ENCODE measurements around the gene CD86. TPM values are rescaled to one million over a fixed set of nuclear protein-coding genes. Genes with fewer than 3 reads are reported as not detected.

The CD86 gene
- total RNA-seq, 2 donors from 2014 or later = 1.3 to 4.3 TPM

GRCh38 chr3:122167630-122168029, 112.5 kb downstream of the CD86 start:
- H3K27ac Mint-ChIP-seq = no peak overlapping the region
- no peaks in the 10 kb centered on the region for H3K36me3 Mint-ChIP-seq (ENCODE audit: low read depth)
- H3K4me3 Mint-ChIP-seq = no peak overlapping the region
- H3K9me3 ChIP-seq (ENCODE audit: control insufficient read depth, low read length, poor library complexity, severe bottlenecking) = no peaks in the 10 kb centered on the region
- DNase-seq (no peak), ATAC-seq (no peak)
- no peaks in the 10 kb centered on the region for H3K27me3 Mint-ChIP-seq
- H3K4me1 Mint-ChIP-seq = no peaks in the 10 kb centered on the region

GRCh38 chr3:122168044-122168443, 112.9 kb downstream of the CD86 start:
- no peaks in the 10 kb centered on the region for H3K36me3 Mint-ChIP-seq (ENCODE audit: low read depth)
- no peak for ATAC-seq
- no peaks in the 10 kb centered on the region for H3K9me3 ChIP-seq (ENCODE audit: control insufficient read depth, low read length, poor library complexity, severe bottlenecking)
- H3K4me1 Mint-ChIP-seq = no peaks in the 10 kb centered on the region
- DNase-seq = no peak
- H3K27ac Mint-ChIP-seq = no peak overlapping the region
- H3K4me3 Mint-ChIP-seq = no peak overlapping the region
- no peaks in the 10 kb centered on the region for H3K27me3 Mint-ChIP-seq

- no peaks in the 10 kb centered on the region for H3K9me3 ChIP-seq (ENCODE audit: control insufficient read depth, low read length, poor library complexity, severe bottlenecking)
- no peaks in the 10 kb centered on the region for H3K36me3 Mint-ChIP-seq (ENCODE audit: low read depth)
- no peak overlapping the region for H3K27ac Mint-ChIP-seq
- DNase-seq = no peak
- ATAC-seq = no peak
- peaks cover 2% of the 10 kb centered on the region for H3K27me3 Mint-ChIP-seq
- no peaks in the 10 kb centered on the region for H3K4me1 Mint-ChIP-seq
- H3K4me3 Mint-ChIP-seq = no peak overlapping the region
Observed at GRCh38 chr3:122169911-122170310, 114.7 kb downstream of the CD86 start.

Other genes starting within 250 kb of the CD86 start
- 10 to 100 TPM; 47.4 to 55.1 TPM for gene IQCB1, start 220.3 kb upstream of the CD86 start, total RNA-seq
- gene EAF2, start 220.2 kb upstream of the CD86 start, total RNA-seq = 1 to 10 TPM; 5.5 to 7.6 TPM
- 1 to 10 TPM in 1 of 2 donors, under 1 TPM in 1; 0.44 to 2.6 TPM for gene SLC15A2, start 161.0 kb upstream of the CD86 start, total RNA-seq
- gene ILDR1, start 33.1 kb upstream of the CD86 start, total RNA-seq = under 1 TPM in 1 of 2 donors, not detected in 1; 0.32 TPM
- gene CASR, start 128.3 kb downstream of the CD86 start, total RNA-seq = 1 to 10 TPM in 1 of 2 donors, under 1 TPM in 1; 0.10 to 1.3 TPM

Measured in T-helper 17 cell (primary cell).